ENCODE data around the gene MCM5.

The MCM5 gene

DNA sequence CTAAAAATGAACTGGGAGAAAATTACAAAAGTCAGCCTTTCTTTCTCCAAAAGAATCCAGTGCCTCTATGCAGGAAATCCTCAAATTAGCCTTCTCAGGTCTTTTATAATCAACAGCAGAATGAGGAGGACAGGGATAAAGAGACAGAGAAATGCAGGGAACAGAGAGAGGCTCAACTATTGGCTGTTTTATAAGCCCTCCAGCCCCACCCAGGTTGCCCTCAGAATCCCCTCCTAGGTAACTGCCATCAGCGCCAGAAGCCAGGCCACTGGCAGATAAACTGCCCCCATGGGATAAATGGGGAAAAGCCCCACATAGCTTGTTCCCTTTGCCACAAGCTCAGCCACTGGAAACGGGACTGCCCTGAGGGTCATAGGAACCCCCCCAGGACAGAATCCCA lies 29.9 kb upstream of the MCM5 start:
- no peak overlapping the region for H3K4me3 ChIP-seq (ENCODE audit: low read length)
- TF ChIP-seq, protein P1, sequence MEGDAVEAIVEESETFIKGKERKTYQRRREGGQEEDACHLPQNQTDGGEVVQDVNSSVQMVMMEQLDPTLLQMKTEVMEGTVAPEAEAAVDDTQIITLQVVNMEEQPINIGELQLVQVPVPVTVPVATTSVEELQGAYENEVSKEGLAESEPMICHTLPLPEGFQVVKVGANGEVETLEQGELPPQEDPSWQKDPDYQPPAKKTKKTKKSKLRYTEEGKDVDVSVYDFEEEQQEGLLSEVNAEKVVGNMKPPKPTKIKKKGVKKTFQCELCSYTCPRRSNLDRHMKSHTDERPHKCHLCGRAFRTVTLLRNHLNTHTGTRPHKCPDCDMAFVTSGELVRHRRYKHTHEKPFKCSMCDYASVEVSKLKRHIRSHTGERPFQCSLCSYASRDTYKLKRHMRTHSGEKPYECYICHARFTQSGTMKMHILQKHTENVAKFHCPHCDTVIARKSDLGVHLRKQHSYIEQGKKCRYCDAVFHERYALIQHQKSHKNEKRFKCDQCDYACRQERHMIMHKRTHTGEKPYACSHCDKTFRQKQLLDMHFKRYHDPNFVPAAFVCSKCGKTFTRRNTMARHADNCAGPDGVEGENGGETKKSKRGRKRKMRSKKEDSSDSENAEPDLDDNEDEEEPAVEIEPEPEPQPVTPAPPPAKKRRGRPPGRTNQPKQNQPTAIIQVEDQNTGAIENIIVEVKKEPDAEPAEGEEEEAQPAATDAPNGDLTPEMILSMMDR (conservative IDR thresholded peaks at IDR 0.05; ENCODE audit: low read depth, low read length), result no peak
- no peak for DNase-seq (ENCODE audit: low read depth)

DNA sequence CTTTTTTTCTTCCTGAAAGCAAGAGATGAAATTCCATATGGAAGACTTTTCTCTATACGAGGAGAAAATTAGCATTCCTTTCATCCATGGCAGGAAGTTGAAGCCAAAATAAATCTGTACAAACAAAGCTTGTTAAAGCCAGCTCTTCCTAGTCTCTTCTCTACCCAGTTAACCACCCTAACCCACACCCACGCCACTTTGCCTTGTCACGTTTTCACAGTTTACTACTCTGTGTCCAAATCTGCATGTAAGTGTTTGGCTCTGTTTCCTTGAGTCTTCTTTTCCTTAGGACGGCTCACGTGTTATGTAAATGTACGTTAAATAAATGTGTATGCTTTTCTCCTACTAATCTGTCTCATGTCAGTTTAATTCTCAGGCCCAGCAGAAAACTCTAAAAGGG lies 26.2 kb upstream of the MCM5 start:
- TF ChIP-seq, protein P1 (conservative IDR thresholded peaks at IDR 0.05; ENCODE audit: low read depth, low read length), result no peak
- DNase-seq (ENCODE audit: low read depth), result no peak
- no peak overlapping the region for H3K4me3 ChIP-seq (ENCODE audit: low read length)

- no peak for DNase-seq (ENCODE audit: low read depth)
- no peak overlapping the region for H3K4me3 ChIP-seq (ENCODE audit: low read length)
- TF ChIP-seq, protein P1 (conservative IDR thresholded peaks at IDR 0.05; ENCODE audit: low read depth, low read length), result no peak
Measured at GRCh38 chr22:35375031-35375430, 24.9 kb upstream of the MCM5 start.

- TF ChIP-seq, protein P1 (conservative IDR thresholded peaks at IDR 0.05; ENCODE audit: low read depth, low read length), result no peak
Measured at GRCh38 chr22:35375526-35375925, 24.4 kb upstream of the MCM5 start.

DNA sequence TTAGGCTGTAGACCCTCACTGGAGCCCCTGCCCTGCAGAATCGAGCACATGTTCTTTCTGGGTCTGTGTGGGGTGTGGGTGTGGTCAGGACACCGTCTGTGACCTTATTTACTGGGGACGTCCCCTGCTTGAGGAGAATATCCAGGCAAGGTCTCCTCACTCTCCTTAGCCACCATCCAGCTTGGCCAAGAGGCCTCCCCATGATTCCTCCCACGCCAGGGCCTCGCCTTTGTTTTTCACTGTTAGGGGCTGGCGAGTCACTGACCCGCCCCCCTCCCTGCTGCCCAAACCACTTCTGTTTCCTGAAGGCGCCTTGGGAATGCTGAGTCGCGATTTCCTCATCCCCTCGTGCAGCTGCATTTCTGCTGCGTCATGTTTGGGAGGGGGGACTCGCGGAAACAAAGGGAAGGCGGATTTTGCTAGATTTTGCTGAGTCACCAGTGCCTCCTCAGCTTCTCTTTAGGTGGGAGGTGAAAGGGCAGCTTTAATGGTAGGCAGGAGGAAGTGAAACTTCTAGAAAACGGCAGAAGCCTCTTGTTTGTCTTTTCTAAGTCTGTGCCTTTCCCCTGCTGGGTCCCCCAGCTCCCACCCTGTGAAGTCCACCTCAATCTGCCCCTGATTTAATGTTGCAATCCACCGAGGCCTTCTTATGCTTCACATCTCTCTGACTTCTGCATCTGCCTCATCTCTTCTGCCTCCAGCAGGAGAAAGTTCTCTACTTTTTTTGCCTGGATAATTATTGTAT lies 23.0 kb upstream of the MCM5 start:
- DNase-seq (ENCODE audit: low read depth), result peak; percentile 94
- TF ChIP-seq, protein P1 (conservative IDR thresholded peaks at IDR 0.05; ENCODE audit: low read depth, low read length), result no peak
- H3K4me3 ChIP-seq (ENCODE audit: low read length), result no peak overlapping the region

More at GRCh38 chr22:35375526-35375925, 24.4 kb upstream of the MCM5 start:
- DNase-seq (ENCODE audit: low read depth), result no peak
- H3K4me3 ChIP-seq (ENCODE audit: low read length), result no peak overlapping the region

- no peak overlapping the region for H3K4me3 ChIP-seq (ENCODE audit: low read length)
- no peak for DNase-seq (ENCODE audit: low read depth)
Measured at GRCh38 chr22:35377735-35378134, 22.2 kb upstream of the MCM5 start.

More at GRCh38 chr22:35377735-35378134, 22.2 kb upstream of the MCM5 start:
- TF ChIP-seq, protein P1 (conservative IDR thresholded peaks at IDR 0.05; ENCODE audit: low read depth, low read length), result no peak
